HCT116 (cell line): ENCODE measurements around the gene WSCD2. TPM values are rescaled to one million over a fixed set of nuclear protein-coding genes. Genes with fewer than 3 reads are reported as not detected.

Source experiments
- ATAC-seq: fragments of 200-7000 bp; cut with Tn5 transposase; 2 replicates; pipeline ENCODE4 v1.9.1; 2020; ENCODE audit warnings: mild to moderate bottlenecking, moderate library complexity
- BruUV-seq: library from RNA; stranded (reverse); fragments of 400-500 nt; replicated peaks from 2 replicates; lab custom pipeline; 2021; lab: Mats Ljungman, UMichigan
- CTCF ChIA-PET: fragments of 300-600 bp; sonication (Branson Sonifier 250); formaldehyde crosslinking; loops from one replicate; lab custom pipeline; 2021; ENCODE audit warnings: antibody characterized with exemption; lab: Charles Lee
- POLR2A ChIA-PET: fragments of 300-600, 350-600 bp; sonication (Branson Sonifier 250); formaldehyde crosslinking; loops from one replicate; lab custom pipeline; 2021; ENCODE audit warnings: antibody characterized with exemption; lab: Charles Lee
- RAD21 ChIA-PET, 2 experiments: fragments of 300-600 bp; sonication (Branson Sonifier 250); formaldehyde crosslinking; loops; one replicate each; lab custom pipeline; 2023; ENCODE audit warnings: low total read pairs in 2 of 2; ENCODE audit not compliant: uncharacterized antibody in 2 of 2, unreplicated experiment in 2 of 2, low non-redundant PET in 1 of 2; lab: Charles Lee
- DNase-seq: peaks from one replicate; pipeline ENCODE4 v3.0.0-alpha.2; 2010; ENCODE audit warnings: low read depth, low spot score
- H2AFZ ChIP-seq: fragments of 200-600 bp; shearing (Covaris generic), sonication (generic); 2 replicates; pipeline ENCODE4 v1.6.1; 2017; ENCODE audit warnings: low read depth, mixed run types, mixed read lengths, antibody characterized with exemption, low read length; ENCODE audit not compliant: poor library complexity, severe bottlenecking
- H3K27ac ChIP-seq: 2 replicates; pipeline ENCODE4 v1.5.1; 2012; ENCODE audit warnings: low read depth, low read length
- H3K27me3 ChIP-seq: fragments of 200-600 bp; sonication (generic); 2 replicates; pipeline ENCODE4 v1.6.1; 2016; ENCODE audit warnings: mixed run types, low read length, mixed read lengths; ENCODE audit not compliant: insufficient read depth
- H3K36me3 ChIP-seq, 2 experiments: fragments of 200-500 bp in 1 of 2; fragments of 200-600 bp in 1 of 2; sonication (Bioruptor generic) in 1 of 2; sonication (generic) in 1 of 2; 2 replicates each; pipeline versions ENCODE4 v1.5.1 to v1.6.1; 2014 to 2016; ENCODE audit warnings: low read length in 2 of 2, inconsistent platforms in 1 of 2, mixed read lengths in 1 of 2, mixed run types in 1 of 2; ENCODE audit not compliant: insufficient read depth in 2 of 2, control insufficient read depth in 1 of 2
- H3K4me1 ChIP-seq, 2 experiments: fragments of 200-600 bp in 1 of 2; sonication (generic) in 1 of 2; 2 replicates each; pipeline versions ENCODE4 v1.5.1 to v1.6.1; 2012 to 2017; ENCODE audit warnings: low read length in 2 of 2, inconsistent platforms in 1 of 2, mild to moderate bottlenecking in 1 of 2, mixed read lengths in 1 of 2, mixed run types in 1 of 2, moderate library complexity in 1 of 2; ENCODE audit not compliant: insufficient read depth in 2 of 2, control insufficient read depth in 1 of 2
- H3K4me2 ChIP-seq: fragments of 200-600 bp; sonication (generic); 2 replicates; pipeline ENCODE4 v1.6.1; 2017; ENCODE audit warnings: mixed run types, low read length, mixed read lengths
- H3K4me3 ChIP-seq, 2 experiments: fragments of 200-600 bp in 1 of 2; sonication (generic) in 1 of 2; replicated peaks in 1 of 2; 2 replicates each; pipeline ENCODE4 v1.5.1; 2011 to 2016; ENCODE audit warnings: low read length in 2 of 2, control low read depth in 1 of 2, low read depth in 1 of 2, mild to moderate bottlenecking in 1 of 2, mixed read lengths in 1 of 2, mixed run types in 1 of 2
- H3K79me2 ChIP-seq: fragments of 200-600 bp; sonication (generic); 2 replicates; pipeline ENCODE4 v1.6.1; 2017; ENCODE audit warnings: mild to moderate bottlenecking, mixed run types, low read length, moderate library complexity, mixed read lengths; ENCODE audit not compliant: insufficient read depth
- H3K9ac ChIP-seq: fragments of 200-600 bp; sonication (generic); 2 replicates; pipeline ENCODE4 v1.6.1; 2016; ENCODE audit warnings: low read length, mixed read lengths
- H3K9me2 ChIP-seq: fragments of 200-600 bp; sonication (generic), shearing (Covaris generic); 2 replicates; pipeline ENCODE4 v1.6.1; 2017; ENCODE audit warnings: mixed run types, mild to moderate bottlenecking, moderate library complexity; ENCODE audit not compliant: insufficient read depth
- H3K9me3 ChIP-seq, 2 experiments: fragments of 200-500 bp in 1 of 2; fragments of 200-600 bp in 1 of 2; sonication (Bioruptor generic) in 1 of 2; sonication (generic) in 1 of 2; 2 replicates each; pipeline ENCODE4 v1.6.1; 2014 to 2017; ENCODE audit warnings: low read length in 2 of 2, mixed read lengths in 2 of 2, inconsistent platforms in 1 of 2, low read depth in 1 of 2, mild to moderate bottlenecking in 1 of 2, mixed run types in 1 of 2, moderate library complexity in 1 of 2; ENCODE audit not compliant: control insufficient read depth in 1 of 2, insufficient read depth in 1 of 2
- H4K20me1 ChIP-seq: fragments of 200-600 bp; sonication (generic), shearing (Covaris generic); 2 replicates; pipeline ENCODE4 v1.6.1; 2017; ENCODE audit warnings: mixed run types, mild to moderate bottlenecking, moderate library complexity; ENCODE audit not compliant: insufficient read depth
- CBX3 ChIP-seq: IDR thresholded peaks from 2 replicates; pipeline ENCODE4 v1.6.1; 2012; ENCODE audit warnings: low read depth
- CEBPB ChIP-seq: IDR thresholded peaks from 2 replicates; pipeline ENCODE4 v1.6.1; 2012; ENCODE audit warnings: low read depth
- ELF1 ChIP-seq: IDR thresholded peaks from 2 replicates; pipeline ENCODE4 v1.6.1; 2012; ENCODE audit warnings: low read depth, borderline replicate concordance
- EZH2 ChIP-seq: fragments of 200-600 bp; sonication (generic); IDR thresholded peaks from 2 replicates; pipeline ENCODE4 v1.6.1; 2017; ENCODE audit warnings: antibody characterized with exemption, mixed run types
- FOSL1 ChIP-seq: IDR thresholded peaks from 2 replicates; pipeline ENCODE4 v1.6.1; 2012; ENCODE audit warnings: low read depth
- POLR2A ChIP-seq: IDR thresholded peaks from 2 replicates; pipeline ENCODE4 v1.7.0; 2011; ENCODE audit warnings: borderline replicate concordance; ENCODE audit not compliant: insufficient read depth, insufficient read length; ENCODE audit errors: extremely low read depth
- RAD21 ChIP-seq: IDR thresholded peaks from 2 replicates; pipeline ENCODE4 v1.6.1; 2012; ENCODE audit warnings: low read depth, mild to moderate bottlenecking
- SIN3A ChIP-seq: IDR thresholded peaks from 2 replicates; pipeline ENCODE4 v1.6.1; 2012; ENCODE audit warnings: low read depth
- SRF ChIP-seq: IDR thresholded peaks from 2 replicates; pipeline ENCODE4 v1.6.1; 2012; ENCODE audit warnings: low read depth
- TCF7L2 ChIP-seq: IDR thresholded peaks from 2 replicates; pipeline ENCODE4 v1.7.0; 2011; ENCODE audit warnings: borderline replicate concordance, inconsistent platforms; ENCODE audit not compliant: insufficient read depth, insufficient read length; ENCODE audit errors: extremely low read depth
- ZFX ChIP-seq: fragments of 450-650 bp; IDR thresholded peaks from 2 replicates; pipeline ENCODE4 v1.6.1; 2017
- ZNF274 ChIP-seq: fragments of 200-500 bp; sonication (Bioruptor generic); IDR thresholded peaks from 2 replicates; pipeline ENCODE4 v1.6.1; 2014; ENCODE audit warnings: mild to moderate bottlenecking, low read depth, low read length, inconsistent platforms
- intact Hi-C: fragments of 100-400 bp; cut with micrococcal nuclease; formaldehyde crosslinking; loops from 2 replicates; pipeline ENCODE4 v1.10.0; 2022
- total RNA-seq: library from RNA; stranded (reverse); gene quantifications from one replicate; pipeline ENCODE4 v1.2.1, GENCODE V29; 2021; ENCODE audit not compliant: unreplicated experiment
- TF ChIP-seq, protein P1 (sequence below): IDR thresholded peaks from 2 replicates; pipeline ENCODE4 v1.6.1; 2011; ENCODE audit warnings: mild to moderate bottlenecking, low read length, moderate library complexity; ENCODE audit not compliant: insufficient replicate concordance; ENCODE audit errors: extremely low read depth
- TF ChIP-seq, protein P2 (sequence below): IDR thresholded peaks from 2 replicates; pipeline ENCODE4 v1.6.1; 2012
- TF ChIP-seq, protein P3 (sequence below), 3 experiments: fragments of 200-600 bp in 1 of 3; sonication (generic) in 1 of 3; IDR thresholded peaks in 2 of 3; conservative IDR thresholded peaks in 1 of 3; 2 replicates each; pipeline ENCODE4 v1.5.1; 2012 to 2017; ENCODE audit warnings: low read depth in 2 of 3, low read length in 2 of 3, antibody characterized with exemption in 1 of 3, borderline replicate concordance in 1 of 3, control low read depth in 1 of 3, mild to moderate bottlenecking in 1 of 3, mixed read lengths in 1 of 3, mixed run types in 1 of 3, moderate library complexity in 1 of 3; ENCODE audit not compliant: insufficient read depth in 1 of 3

Gene WSCD2
- total RNA-seq, 1 experiment from 2014 or later, result 0.05 TPM

DNA sequence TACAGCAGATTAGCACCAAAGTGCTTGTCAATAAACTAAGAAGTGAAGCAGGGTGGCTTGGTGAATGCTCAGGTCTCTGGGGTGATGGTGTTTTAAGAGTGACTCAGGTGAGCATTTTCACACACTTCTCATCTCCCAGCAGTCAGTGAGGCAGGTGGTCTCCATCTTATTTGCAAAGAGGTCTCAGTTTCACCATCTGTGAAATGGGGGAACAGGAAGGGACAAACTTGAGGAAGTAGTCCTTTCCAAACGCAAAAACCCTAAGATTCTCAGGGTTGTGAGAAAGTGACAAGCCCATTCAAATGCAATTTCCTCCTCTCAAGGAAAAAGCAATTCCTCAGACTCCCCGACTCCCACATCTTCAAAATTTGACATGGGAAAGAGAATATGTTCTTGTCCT is 155.9 kb downstream of the WSCD2 start:
- H3K9ac ChIP-seq, result no peak overlapping the region
- TF ChIP-seq, protein P1, sequence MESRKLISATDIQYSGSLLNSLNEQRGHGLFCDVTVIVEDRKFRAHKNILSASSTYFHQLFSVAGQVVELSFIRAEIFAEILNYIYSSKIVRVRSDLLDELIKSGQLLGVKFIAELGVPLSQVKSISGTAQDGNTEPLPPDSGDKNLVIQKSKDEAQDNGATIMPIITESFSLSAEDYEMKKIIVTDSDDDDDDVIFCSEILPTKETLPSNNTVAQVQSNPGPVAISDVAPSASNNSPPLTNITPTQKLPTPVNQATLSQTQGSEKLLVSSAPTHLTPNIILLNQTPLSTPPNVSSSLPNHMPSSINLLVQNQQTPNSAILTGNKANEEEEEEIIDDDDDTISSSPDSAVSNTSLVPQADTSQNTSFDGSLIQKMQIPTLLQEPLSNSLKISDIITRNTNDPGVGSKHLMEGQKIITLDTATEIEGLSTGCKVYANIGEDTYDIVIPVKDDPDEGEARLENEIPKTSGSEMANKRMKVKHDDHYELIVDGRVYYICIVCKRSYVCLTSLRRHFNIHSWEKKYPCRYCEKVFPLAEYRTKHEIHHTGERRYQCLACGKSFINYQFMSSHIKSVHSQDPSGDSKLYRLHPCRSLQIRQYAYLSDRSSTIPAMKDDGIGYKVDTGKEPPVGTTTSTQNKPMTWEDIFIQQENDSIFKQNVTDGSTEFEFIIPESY, result no peak
- TF ChIP-seq SIN3A (no peak), SRF (no peak), EZH2 (no peak)
- no peaks in the 10 kb centered on the region for H3K4me1 ChIP-seq
- no peaks in the 10 kb centered on the region for H3K36me3 ChIP-seq
- ChIA-PET POLR2A (no interaction called here), RAD21 (no interaction called here), CTCF (no interaction called here)
- no TSS peak for BruUV-seq
- no peak overlapping the region for H3K4me3 ChIP-seq
- peaks cover 79% of the 10 kb centered on the region for H3K27me3 ChIP-seq
- DNase-seq (no peak), ATAC-seq (no peak)
- H4K20me1 ChIP-seq, result no peaks in the 10 kb centered on the region
- H3K4me2 ChIP-seq, result no peak overlapping the region
- no peaks in the 10 kb centered on the region for H3K9me3 ChIP-seq
- H3K27ac ChIP-seq, result no peak overlapping the region
- H3K9me2 ChIP-seq, result no peaks in the 10 kb centered on the region
- no peaks in the 10 kb centered on the region for H3K79me2 ChIP-seq
- no peak overlapping the region for H2AFZ ChIP-seq
- intact Hi-C loops, result no loop called here

DNA sequence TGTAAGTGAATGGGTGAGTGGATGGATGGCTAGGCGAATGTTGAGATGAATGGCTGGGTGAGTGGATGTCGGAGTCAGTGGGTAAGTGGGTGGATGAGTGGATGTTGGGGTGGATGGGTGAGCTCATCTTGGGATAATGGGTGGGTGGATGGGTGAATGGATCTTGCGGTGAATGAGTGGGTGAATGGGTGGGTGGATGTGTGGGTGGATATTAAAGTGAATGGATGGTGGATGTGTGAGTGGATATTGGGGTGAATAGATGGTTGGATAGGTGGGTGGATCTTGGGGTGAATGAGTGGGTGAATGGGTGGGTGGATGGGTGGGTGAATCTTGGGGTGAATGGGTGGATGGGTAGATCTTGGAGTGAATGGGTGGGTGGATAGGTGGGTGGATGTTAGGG is 158.1 kb downstream of the WSCD2 start:
- Histone ChIP-seq H4K20me1 (no peaks in the 10 kb centered on the region), H3K27ac (no peak overlapping the region), H3K79me2 (no peaks in the 10 kb centered on the region), H3K9ac (no peak overlapping the region), H3K4me1 (no peaks in the 10 kb centered on the region), H2AFZ (no peak overlapping the region), H3K4me3 (no peak overlapping the region), H3K36me3 (no peaks in the 10 kb centered on the region), H3K27me3 (peaks cover 85% of the 10 kb centered on the region), H3K9me3 (no peaks in the 10 kb centered on the region), H3K4me2 (no peak overlapping the region), H3K9me2 (no peaks in the 10 kb centered on the region)
- intact Hi-C loops, result no loop called here
- RAD21 ChIA-PET, result no interaction called here
- POLR2A ChIA-PET, result no interaction called here
- CTCF ChIA-PET, result no interaction called here
- BruUV-seq, result no TSS peak
- ATAC-seq, result no peak
- no peak for DNase-seq
- TF ChIP-seq ZNF274 (no peak), ZFX (no peak), TCF7L2 (no peak), CEBPB (no peak), CBX3 (no peak), FOSL1 (no peak), ELF1 (no peak), RAD21 (no peak), POLR2A (no peak)
- TF ChIP-seq, protein P1, result no peak
- TF ChIP-seq, protein P2, sequence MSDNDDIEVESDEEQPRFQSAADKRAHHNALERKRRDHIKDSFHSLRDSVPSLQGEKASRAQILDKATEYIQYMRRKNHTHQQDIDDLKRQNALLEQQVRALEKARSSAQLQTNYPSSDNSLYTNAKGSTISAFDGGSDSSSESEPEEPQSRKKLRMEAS, result no peak
- TF ChIP-seq, protein P3, sequence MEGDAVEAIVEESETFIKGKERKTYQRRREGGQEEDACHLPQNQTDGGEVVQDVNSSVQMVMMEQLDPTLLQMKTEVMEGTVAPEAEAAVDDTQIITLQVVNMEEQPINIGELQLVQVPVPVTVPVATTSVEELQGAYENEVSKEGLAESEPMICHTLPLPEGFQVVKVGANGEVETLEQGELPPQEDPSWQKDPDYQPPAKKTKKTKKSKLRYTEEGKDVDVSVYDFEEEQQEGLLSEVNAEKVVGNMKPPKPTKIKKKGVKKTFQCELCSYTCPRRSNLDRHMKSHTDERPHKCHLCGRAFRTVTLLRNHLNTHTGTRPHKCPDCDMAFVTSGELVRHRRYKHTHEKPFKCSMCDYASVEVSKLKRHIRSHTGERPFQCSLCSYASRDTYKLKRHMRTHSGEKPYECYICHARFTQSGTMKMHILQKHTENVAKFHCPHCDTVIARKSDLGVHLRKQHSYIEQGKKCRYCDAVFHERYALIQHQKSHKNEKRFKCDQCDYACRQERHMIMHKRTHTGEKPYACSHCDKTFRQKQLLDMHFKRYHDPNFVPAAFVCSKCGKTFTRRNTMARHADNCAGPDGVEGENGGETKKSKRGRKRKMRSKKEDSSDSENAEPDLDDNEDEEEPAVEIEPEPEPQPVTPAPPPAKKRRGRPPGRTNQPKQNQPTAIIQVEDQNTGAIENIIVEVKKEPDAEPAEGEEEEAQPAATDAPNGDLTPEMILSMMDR (IDR thresholded peaks at IDR 0.05 in 2 of 3, conservative IDR thresholded peaks at IDR 0.05 in 1 of 3; ENCODE audit: borderline replicate concordance in 1 of 3, insufficient read depth in 1 of 3, low read depth in 2 of 3, low read length in 2 of 3), result no peak
